Motor neuron (in vitro differentiated cells): Measurements from ENCODE around the gene NPAS3. TPM values are rescaled to one million over a fixed set of nuclear protein-coding genes. Genes with fewer than 3 reads are reported as not detected.

Experiments used
- ATAC-seq, 8 experiments: fragments of 200-7000 bp; cut with Tn5 transposase; replicated peaks in 6 of 8; 2 replicates each; pipeline ENCODE4 v1.8.0; 2021; ENCODE audit warnings: mild to moderate bottlenecking in 8 of 8, moderate library complexity in 8 of 8
- H3K27ac ChIP-seq, 2 donors: fragments of 250-450 bp; sonication (Bioruptor Pico); 2 replicates each; pipeline ENCODE4 v1.9.0; 2021; ENCODE audit warnings: antibody characterized with exemption in 2 of 2, mild to moderate bottlenecking in 2 of 2, moderate library complexity in 1 of 2
- H3K4me1 ChIP-seq, 2 donors: fragments of 250-450 bp; sonication (Bioruptor Pico); replicated peaks in 1 of 2; 2 replicates each; pipeline ENCODE4 v1.6.1; 2021; ENCODE audit warnings: antibody characterized with exemption in 2 of 2, mild to moderate bottlenecking in 2 of 2, moderate library complexity in 1 of 2
- H3K4me3 ChIP-seq, 5 donors: fragments of 250-450 bp; sonication (Bioruptor Pico); 2 replicates each; pipeline ENCODE4 v1.9.0; 2021; ENCODE audit warnings: antibody characterized with exemption in 5 of 5, mild to moderate bottlenecking in 5 of 5, moderate library complexity in 4 of 5
- WGBS, 10 experiments: fragments of 450-650 bp; shearing (Covaris generic); methylation state at CpG; one replicate each; pipeline ENCODE4 v1.0.0; 2022; 5-methylcytosine and 5-hydroxymethylcytosine counted together
- in situ Hi-C, 9 experiments: fragments of 400-800 bp; cut with MboI; loops; one replicate each; pipeline ENCODE4 v1.15.0; 2021; ENCODE audit warnings: low sequenced_read_pairs in 9 of 9, low pct_unique_long_range_greater_than_20kb in 2 of 9; ENCODE audit not compliant: unreplicated experiment in 9 of 9
- total RNA-seq, 8 experiments: library from RNA; unstranded; fragments of 300-600 nt; gene quantifications; 2 replicates each; pipeline versions ENCODE4 v1.2.3 to v1.2.4, GENCODE V29; 2022

NPAS3 gene
- total RNA-seq, 8 experiments from 2014 or later: 0.22 to 45.8 (median 11.7) TPM; not detected in 1

GRCh38 chr14:33118668-33119067, 180.0 kb downstream of the NPAS3 start:
- no peak overlapping the region for H3K27ac ChIP-seq
- in situ Hi-C loops: no loop called here
- peak in 6 of 8 experiments; percentile 62 to 92 (median 74) for ATAC-seq
- 0 to 25% (median 0%) methylated on average over 1 of the region's 1 CpG; no CpG with 5 or more reads in 5 of the 10 experiments for WGBS, 10 experiments
- H3K4me1 ChIP-seq: peaks cover 8 to 16% of the 10 kb centered on the region in 2 donors
- no peak overlapping the region for H3K4me3 ChIP-seq

DNA sequence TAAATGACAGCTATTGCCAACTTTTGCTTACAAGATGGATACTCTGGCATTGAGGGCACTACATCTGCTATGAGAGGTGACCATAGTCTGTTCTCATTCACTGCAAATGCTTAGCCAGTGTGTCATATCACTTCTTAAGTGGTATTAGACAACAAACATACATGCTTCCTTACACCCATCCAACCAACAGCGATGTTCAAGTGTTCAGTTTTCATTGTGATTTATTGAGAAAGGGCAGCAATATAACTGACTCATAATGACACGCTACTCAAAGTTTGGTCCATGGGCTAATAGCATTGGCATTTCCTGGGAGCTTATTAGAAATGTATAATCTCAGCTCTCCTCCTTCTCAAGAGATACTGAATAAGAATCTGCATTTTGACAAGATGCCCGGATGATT, 181.7 kb downstream of the NPAS3 start:
- in situ Hi-C loops: no loop called here
- 32 to 87% (median 67%) methylated on average over 1 to 3 of the region's 3 CpGs; no CpG with 5 or more reads in 2 of the 10 experiments for WGBS, 10 experiments
- Histone ChIP-seq H3K27ac (no peak overlapping the region), H3K4me1 (peaks cover 5 to 16% of the 10 kb centered on the region in 2 donors), H3K4me3 (no peak overlapping the region)
- ATAC-seq: peak in 3 of 8 experiments; percentile 12 to 45 (median 22)

DNA sequence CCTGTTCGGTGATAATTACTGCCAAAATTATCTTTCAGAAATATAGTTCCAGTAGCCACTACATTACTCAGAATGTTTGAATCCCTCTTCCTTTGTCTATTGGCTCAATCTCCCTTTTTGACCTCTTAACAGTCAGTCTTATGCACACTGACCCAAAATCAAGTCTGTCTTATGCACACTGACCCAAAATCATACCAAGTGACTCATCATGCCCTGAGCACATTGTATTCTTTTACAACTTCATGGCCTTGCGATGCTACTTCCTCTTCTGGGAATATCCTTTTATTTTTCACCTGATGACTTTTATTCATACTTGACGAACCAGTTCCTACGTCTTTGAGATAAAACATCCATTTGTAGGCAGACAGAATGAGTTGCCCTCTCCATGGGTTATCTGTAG, 182.3 kb downstream of the NPAS3 start:
- no peak overlapping the region for H3K4me3 ChIP-seq
- in situ Hi-C loops: no loop called here
- WGBS, 10 experiments: 68 to 100% (median 87%) methylated on average over 1 to 4 of the region's 4 CpGs
- peaks cover 5 to 16% of the 10 kb centered on the region in 2 donors for H3K4me1 ChIP-seq
- H3K27ac ChIP-seq: no peak overlapping the region
- no peak for ATAC-seq

- ATAC-seq: no peak
- Histone ChIP-seq H3K27ac (no peak overlapping the region), H3K4me3 (no peak overlapping the region), H3K4me1 (peaks cover 2 to 12% of the 10 kb centered on the region in 2 donors)
- in situ Hi-C loops: no loop called here
- 57 to 100% (median 100%) methylated on average over 1 to 2 of the region's 2 CpGs; no CpG with 5 or more reads in 1 of the 10 experiments for WGBS, 10 experiments
Observed at GRCh38 chr14:33123281-33123680, 184.6 kb downstream of the NPAS3 start.

- ATAC-seq: no peak
- in situ Hi-C loops: no loop called here
- no peak overlapping the region for H3K27ac ChIP-seq
- H3K4me3 ChIP-seq: no peak overlapping the region
- H3K4me1 ChIP-seq: no peaks in the 10 kb centered on the region
- 71 to 100% methylated on average over 1 of the region's 1 CpG; no CpG with 5 or more reads in 8 of the 10 experiments for WGBS, 10 experiments
Observed at GRCh38 chr14:33126433-33126832, 187.8 kb downstream of the NPAS3 start.

- in situ Hi-C loops: no loop called here
- 33 to 100% (median 93%) methylated on average over 1 of the region's 1 CpG; no CpG with 5 or more reads in 2 of the 10 experiments for WGBS, 10 experiments
- Histone ChIP-seq H3K4me1 (no peaks in the 10 kb centered on the region), H3K4me3 (no peak overlapping the region), H3K27ac (no peak overlapping the region)
- ATAC-seq: no peak
Observed at GRCh38 chr14:33127531-33127930, 188.9 kb downstream of the NPAS3 start.

- no peak overlapping the region for H3K4me3 ChIP-seq
- H3K4me1 ChIP-seq: peaks cover 3 to 4% of the 10 kb centered on the region in 2 donors
- no peak overlapping the region for H3K27ac ChIP-seq
- WGBS, 10 experiments: 92 to 100% (median 100%) methylated on average over 1 to 2 of the region's 2 CpGs; no CpG with 5 or more reads in 3 of the 10 experiments
- no peak for ATAC-seq
- in situ Hi-C loops: no loop called here
Observed at GRCh38 chr14:33131801-33132200, 193.1 kb downstream of the NPAS3 start.

GRCh38 chr14:33134162-33134561, 195.5 kb downstream of the NPAS3 start:
- no peak for ATAC-seq
- in situ Hi-C loops: no loop called here
- Histone ChIP-seq H3K4me3 (no peak overlapping the region), H3K27ac (no peak overlapping the region), H3K4me1 (peaks cover 3 to 4% of the 10 kb centered on the region in 2 donors)
- 40 to 72% (median 48%) methylated on average over 2 to 4 of the region's 4 CpGs; no CpG with 5 or more reads in 2 of the 10 experiments for WGBS, 10 experiments

DNA sequence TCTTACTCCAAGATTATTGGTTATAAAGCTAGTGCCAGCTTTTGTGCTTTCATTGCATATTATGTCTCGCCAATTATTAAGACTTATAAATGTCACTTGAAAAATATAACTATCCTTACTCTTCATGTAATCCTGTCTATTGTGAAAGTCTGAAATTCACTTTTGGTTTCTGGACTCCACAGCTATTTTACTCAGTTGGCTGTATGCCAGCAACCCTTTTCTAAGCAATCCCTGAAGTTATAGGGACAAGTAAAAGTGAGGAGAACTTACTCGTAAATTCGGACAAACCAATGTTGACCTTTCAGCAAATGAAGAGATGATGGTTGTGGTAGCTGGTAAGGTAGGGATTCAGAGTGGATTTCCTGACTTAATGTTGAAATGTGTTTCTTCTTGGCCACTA, 196.3 kb downstream of the NPAS3 start:
- in situ Hi-C loops: no loop called here
- H3K4me1 ChIP-seq: peaks cover 3 to 4% of the 10 kb centered on the region in 2 donors
- H3K27ac ChIP-seq: no peak overlapping the region
- no peak for ATAC-seq
- 68 to 100% (median 96%) methylated on average over 1 to 3 of the region's 3 CpGs; no CpG with 5 or more reads in 1 of the 10 experiments for WGBS, 10 experiments
- H3K4me3 ChIP-seq: no peak overlapping the region

- in situ Hi-C loops: no loop called here
- peak in 3 of 8 experiments; percentile 50 to 96 (median 73) for ATAC-seq
- H3K4me3 ChIP-seq: no peak overlapping the region
- no peak overlapping the region for H3K27ac ChIP-seq
- peaks cover 6 to 9% of the 10 kb centered on the region in 2 donors for H3K4me1 ChIP-seq
- 37 to 91% (median 76%) methylated on average over 4 to 8 of the region's 8 CpGs; no CpG with 5 or more reads in 1 of the 10 experiments for WGBS, 10 experiments
Observed at GRCh38 chr14:33150666-33151428, 212.2 kb downstream of the NPAS3 start.

DNA sequence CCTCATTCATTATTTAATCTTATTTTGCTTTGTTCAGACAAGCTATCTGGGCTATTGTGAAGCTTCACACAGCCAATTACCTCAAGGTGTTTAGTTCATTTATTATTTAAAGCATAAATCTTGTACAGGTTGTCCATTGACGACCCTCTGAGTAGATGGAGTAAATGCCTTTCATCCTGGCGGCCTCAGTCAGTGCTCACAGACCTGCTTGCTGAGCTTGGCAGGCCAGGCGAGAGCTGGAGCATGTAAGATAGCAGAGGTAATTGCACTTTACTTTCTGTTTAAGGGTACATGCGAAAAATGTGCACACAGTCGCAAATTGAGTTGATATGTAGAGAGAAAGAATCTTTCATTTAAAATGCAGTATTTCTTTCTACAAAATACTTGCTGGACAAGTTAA, 224.4 kb downstream of the NPAS3 start:
- no peak for ATAC-seq
- peaks cover 31 to 39% of the 10 kb centered on the region in 2 donors for H3K4me1 ChIP-seq
- H3K27ac ChIP-seq: no peak overlapping the region
- no peak overlapping the region for H3K4me3 ChIP-seq
- in situ Hi-C loops: no loop called here
- 54 to 88% (median 78%) methylated on average over 2 to 5 of the region's 5 CpGs; no CpG with 5 or more reads in 2 of the 10 experiments for WGBS, 10 experiments

DNA sequence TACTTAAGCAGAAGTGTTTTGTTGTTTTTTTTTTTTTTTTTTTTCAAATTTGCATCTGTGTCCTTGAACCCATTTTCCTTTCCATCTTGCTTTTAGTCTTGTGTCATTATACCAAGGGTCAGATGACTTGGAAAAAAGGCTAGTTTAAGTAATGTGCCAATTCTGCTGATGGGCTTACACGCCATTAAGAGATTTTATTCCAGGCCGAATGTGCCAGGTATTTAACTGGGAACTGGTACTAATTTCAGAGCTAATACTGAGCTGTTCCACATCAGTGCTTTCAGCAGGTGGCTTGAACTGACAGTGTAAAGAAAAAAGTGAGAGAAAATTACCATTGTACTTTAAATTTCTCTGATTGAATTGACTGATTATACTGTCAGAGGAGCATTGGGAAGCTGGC, 224.9 kb downstream of the NPAS3 start:
- no peak for ATAC-seq
- 53 to 100% (median 91%) methylated on average over 2 of the region's 2 CpGs; no CpG with 5 or more reads in 1 of the 10 experiments for WGBS, 10 experiments
- Histone ChIP-seq H3K27ac (no peak overlapping the region), H3K4me3 (no peak overlapping the region), H3K4me1 (peaks cover 31 to 41% of the 10 kb centered on the region in 2 donors)
- in situ Hi-C loops: no loop called here

GRCh38 chr14:33165144-33165925, 226.7 kb downstream of the NPAS3 start:
- Histone ChIP-seq H3K4me3 (no peak overlapping the region), H3K4me1 (peaks cover 31 to 41% of the 10 kb centered on the region in 2 donors), H3K27ac (peak overlapping the region in 1 of 2 donors; percentile 52)
- WGBS, 10 experiments: 14 to 63% (median 33%) methylated on average over 1 to 8 of the region's 8 CpGs
- in situ Hi-C loops: no loop called here
- peak in 6 of 8 experiments; percentile 73 to 96 (median 88) for ATAC-seq
